GM12878 (cell line): ENCODE measurements around the gene ISG20L2. TPM values are rescaled to one million over a fixed set of nuclear protein-coding genes. Genes with fewer than 3 reads are reported as not detected.
A peak's percentile ranks its signal among the peaks of the same experiment; 100 is the strongest.

Experiments
- ATF3 ChIP-seq: IDR thresholded peaks from 2 replicates; pipeline ENCODE4 v1.6.1; 2011; ENCODE audit warnings: low read depth, mild to moderate bottlenecking, low read length, moderate library complexity, borderline replicate concordance; ENCODE audit errors: extremely low read depth
- CREM ChIP-seq: IDR thresholded peaks from 2 replicates; pipeline ENCODE4 v1.6.1; 2014; ENCODE audit warnings: antibody characterized with exemption, low read depth
- ETV6 ChIP-seq, 2 experiments: fragments of 450-650 bp in 1 of 2; IDR thresholded peaks in 1 of 2; conservative IDR thresholded peaks in 1 of 2; 2 replicates each; pipeline ENCODE4 v1.6.1; 2014; ENCODE audit warnings: antibody characterized with exemption in 1 of 2, borderline replicate concordance in 1 of 2, low read depth in 1 of 2, mild to moderate bottlenecking in 1 of 2, moderate library complexity in 1 of 2
- HCFC1 ChIP-seq: fragments of 150-350 bp; IDR thresholded peaks from 2 replicates; pipeline ENCODE4 v1.6.1; 2014; ENCODE audit warnings: low read length
- LARP7 ChIP-seq: fragments of 450-650 bp; IDR thresholded peaks from 2 replicates; pipeline ENCODE4 v1.6.1; 2017; ENCODE audit warnings: mild to moderate bottlenecking
- MTA2 ChIP-seq: fragments of 450-650 bp; IDR thresholded peaks from 2 replicates; pipeline ENCODE4 v1.6.1; 2016; ENCODE audit warnings: low read depth, mild to moderate bottlenecking, moderate library complexity
- MYC ChIP-seq: IDR thresholded peaks from 2 replicates; pipeline ENCODE4 v1.6.1; 2011; ENCODE audit warnings: mild to moderate bottlenecking, low read length, moderate library complexity, inconsistent platforms; ENCODE audit not compliant: insufficient read depth, insufficient replicate concordance, insufficient read length, severe bottlenecking
- NFIC ChIP-seq: IDR thresholded peaks from 2 replicates; pipeline ENCODE4 v1.6.1; 2012; ENCODE audit warnings: low read depth, mild to moderate bottlenecking, inconsistent platforms, low read length, moderate library complexity
- NFYA ChIP-seq: IDR thresholded peaks from 2 replicates; pipeline ENCODE4 v1.6.1; 2011; ENCODE audit warnings: low read depth, mild to moderate bottlenecking, low read length, improper control_type of control experiment, borderline replicate concordance
- RAD21 ChIP-seq: IDR thresholded peaks from 2 replicates; pipeline ENCODE4 v1.6.1; 2011; ENCODE audit warnings: mild to moderate bottlenecking, low read depth, low read length, moderate library complexity; ENCODE audit not compliant: insufficient read depth
- RB1 ChIP-seq: fragments of 450-650 bp; formaldehyde crosslinking; IDR thresholded peaks from 2 replicates; pipeline ENCODE4 v1.6.1; 2017; ENCODE audit warnings: mild to moderate bottlenecking, borderline replicate concordance
- SIX5 ChIP-seq: IDR thresholded peaks from 2 replicates; pipeline ENCODE4 v1.6.1; 2011; ENCODE audit warnings: mild to moderate bottlenecking, low read depth, low read length, moderate library complexity; ENCODE audit not compliant: severe bottlenecking
- SMARCA5 ChIP-seq: fragments of 450-650 bp; IDR thresholded peaks from 2 replicates; pipeline ENCODE4 v1.6.1; 2017; ENCODE audit warnings: mild to moderate bottlenecking
- SMC3 ChIP-seq: IDR thresholded peaks from 2 replicates; pipeline ENCODE4 v1.6.1; 2011; ENCODE audit warnings: low read length, improper control_type of control experiment, borderline replicate concordance
- SREBF1 ChIP-seq: IDR thresholded peaks from 2 replicates; pipeline ENCODE4 v1.6.1; 2012; ENCODE audit warnings: mild to moderate bottlenecking, low read length
- SREBF2 ChIP-seq: IDR thresholded peaks from 2 replicates; pipeline ENCODE4 v1.6.1; 2012; ENCODE audit warnings: mild to moderate bottlenecking, low read length
- YY1 ChIP-seq: IDR thresholded peaks from 2 replicates; pipeline ENCODE4 v1.6.1; 2011; ENCODE audit warnings: low read depth, mild to moderate bottlenecking, low read length
- ZNF24 ChIP-seq: fragments of 450-650 bp; IDR thresholded peaks from 2 replicates; pipeline ENCODE4 v1.6.1; 2017; ENCODE audit warnings: antibody characterized with exemption, mild to moderate bottlenecking
- ZNF274 ChIP-seq: IDR thresholded peaks from one replicate; pipeline ENCODE4 v1.8.0; 2011; ENCODE audit not compliant: insufficient read length, insufficient read depth
- polyA plus RNA-seq, 11 experiments: library from polyadenylated mRNA; depleted of rRNA in 4 of 11; unstranded in 6 of 11; stranded (reverse) in 5 of 11; fragments of >200 nt; fragmentation: Nextera tagmentation in 4 of 11; fragmentation: Illumina TruSeq in 1 of 11; extraction: Ambion mirVana in 4 of 11; extraction: Trizol in 1 of 11; gene quantifications; 1 replicate in 1 of 11; 2 replicates in 10 of 11; pipeline versions ENCODE4 v1.2.1 to v1.2.3, GENCODE V29; 2011 to 2016; ENCODE audit warnings: inconsistent platforms in 2 of 11, missing spikeins in 2 of 11, low read depth in 1 of 11
- total RNA-seq, 4 experiments: library from RNA; depleted of rRNA in 3 of 4; stranded (reverse); fragments of >200 nt in 3 of 4; fragmentation: Illumina TruSeq in 1 of 4; extraction: Trizol in 1 of 4; gene quantifications; 2 replicates each; pipeline versions ENCODE4 v1.2.1 to v1.2.3, GENCODE V29; 2013 to 2021
- TF ChIP-seq, protein P1 (sequence below): fragments of 450-650 bp; IDR thresholded peaks from 2 replicates; pipeline ENCODE4 v1.6.1; 2016; ENCODE audit warnings: mild to moderate bottlenecking, moderate library complexity, borderline replicate concordance
- TF ChIP-seq, protein P2 (sequence below): fragments of 450-650 bp; IDR thresholded peaks from 2 replicates; pipeline ENCODE4 v1.6.1; 2018; ENCODE audit warnings: mild to moderate bottlenecking, low read depth, moderate library complexity; ENCODE audit not compliant: partially characterized antibody
- TF ChIP-seq, protein P3 (sequence below): IDR thresholded peaks from 2 replicates; pipeline ENCODE4 v1.6.1; 2012; ENCODE audit warnings: low read depth, low read length, improper control_type of control experiment

ISG20L2 gene
- total and polyA plus RNA-seq, 10 of the 15 experiments (the other 5 are each of a cell fraction or from before 2014, with no cell fraction given): 16.4 to 111 (median 48.0) TPM

DNA sequence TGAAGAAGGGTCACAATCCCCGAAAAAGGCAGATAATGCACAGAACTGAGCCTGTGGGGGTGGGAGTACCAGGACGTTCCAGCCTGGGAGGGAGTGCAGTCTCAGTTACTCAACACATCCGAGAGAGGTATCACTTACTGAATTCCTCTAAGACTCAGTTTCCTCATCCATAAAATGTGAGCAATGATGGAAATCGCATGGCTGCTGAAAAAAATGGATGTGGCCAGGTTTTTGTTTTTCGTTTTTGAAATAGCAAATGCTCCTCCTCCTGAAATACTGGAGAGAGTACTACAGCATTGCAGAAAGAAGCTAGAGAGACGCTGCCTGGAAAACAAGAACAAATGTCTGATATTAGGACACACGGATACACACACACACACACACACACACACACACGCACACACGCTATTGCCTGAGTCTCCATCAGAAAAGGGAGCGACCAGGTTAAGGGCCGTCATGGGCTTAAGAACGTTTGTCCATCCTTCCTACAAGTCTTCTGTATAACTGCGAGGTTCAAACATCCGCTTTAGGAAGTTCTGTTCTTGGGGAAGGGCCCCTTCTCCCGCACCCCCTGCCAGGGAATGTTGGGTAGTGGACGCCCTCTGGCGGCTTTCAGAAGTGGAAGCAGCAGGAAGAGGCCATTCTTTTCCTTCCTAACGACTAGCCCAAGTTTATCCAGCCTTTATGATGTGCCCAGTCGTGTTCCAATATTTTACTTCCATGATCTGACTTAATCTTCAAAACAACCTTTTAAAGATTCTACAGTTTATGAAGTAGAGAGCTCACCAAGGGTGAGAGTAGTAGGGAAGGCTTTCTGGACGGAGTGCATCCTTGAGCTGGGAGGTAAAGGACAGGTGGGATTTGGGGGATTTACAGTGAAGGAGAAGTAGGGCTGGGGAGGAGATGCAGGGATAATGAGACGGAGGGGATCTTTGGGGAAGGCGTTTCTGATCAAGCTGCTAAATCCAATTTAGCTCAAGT, 50.7 kb downstream of the ISG20L2 start (continued):
- TF ChIP-seq, protein P1, sequence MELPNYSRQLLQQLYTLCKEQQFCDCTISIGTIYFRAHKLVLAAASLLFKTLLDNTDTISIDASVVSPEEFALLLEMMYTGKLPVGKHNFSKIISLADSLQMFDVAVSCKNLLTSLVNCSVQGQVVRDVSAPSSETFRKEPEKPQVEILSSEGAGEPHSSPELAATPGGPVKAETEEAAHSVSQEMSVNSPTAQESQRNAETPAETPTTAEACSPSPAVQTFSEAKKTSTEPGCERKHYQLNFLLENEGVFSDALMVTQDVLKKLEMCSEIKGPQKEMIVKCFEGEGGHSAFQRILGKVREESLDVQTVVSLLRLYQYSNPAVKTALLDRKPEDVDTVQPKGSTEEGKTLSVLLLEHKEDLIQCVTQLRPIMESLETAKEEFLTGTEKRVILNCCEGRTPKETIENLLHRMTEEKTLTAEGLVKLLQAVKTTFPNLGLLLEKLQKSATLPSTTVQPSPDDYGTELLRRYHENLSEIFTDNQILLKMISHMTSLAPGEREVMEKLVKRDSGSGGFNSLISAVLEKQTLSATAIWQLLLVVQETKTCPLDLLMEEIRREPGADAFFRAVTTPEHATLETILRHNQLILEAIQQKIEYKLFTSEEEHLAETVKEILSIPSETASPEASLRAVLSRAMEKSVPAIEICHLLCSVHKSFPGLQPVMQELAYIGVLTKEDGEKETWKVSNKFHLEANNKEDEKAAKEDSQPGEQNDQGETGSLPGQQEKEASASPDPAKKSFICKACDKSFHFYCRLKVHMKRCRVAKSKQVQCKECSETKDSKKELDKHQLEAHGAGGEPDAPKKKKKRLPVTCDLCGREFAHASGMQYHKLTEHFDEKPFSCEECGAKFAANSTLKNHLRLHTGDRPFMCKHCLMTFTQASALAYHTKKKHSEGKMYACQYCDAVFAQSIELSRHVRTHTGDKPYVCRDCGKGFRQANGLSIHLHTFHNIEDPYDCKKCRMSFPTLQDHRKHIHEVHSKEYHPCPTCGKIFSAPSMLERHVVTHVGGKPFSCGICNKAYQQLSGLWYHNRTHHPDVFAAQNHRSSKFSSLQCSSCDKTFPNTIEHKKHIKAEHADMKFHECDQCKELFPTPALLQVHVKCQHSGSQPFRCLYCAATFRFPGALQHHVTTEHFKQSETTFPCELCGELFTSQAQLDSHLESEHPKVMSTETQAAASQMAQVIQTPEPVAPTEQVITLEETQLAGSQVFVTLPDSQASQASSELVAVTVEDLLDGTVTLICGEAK: no peak
- TF ChIP-seq ZNF274: no peak
- TF ChIP-seq, protein P2, sequence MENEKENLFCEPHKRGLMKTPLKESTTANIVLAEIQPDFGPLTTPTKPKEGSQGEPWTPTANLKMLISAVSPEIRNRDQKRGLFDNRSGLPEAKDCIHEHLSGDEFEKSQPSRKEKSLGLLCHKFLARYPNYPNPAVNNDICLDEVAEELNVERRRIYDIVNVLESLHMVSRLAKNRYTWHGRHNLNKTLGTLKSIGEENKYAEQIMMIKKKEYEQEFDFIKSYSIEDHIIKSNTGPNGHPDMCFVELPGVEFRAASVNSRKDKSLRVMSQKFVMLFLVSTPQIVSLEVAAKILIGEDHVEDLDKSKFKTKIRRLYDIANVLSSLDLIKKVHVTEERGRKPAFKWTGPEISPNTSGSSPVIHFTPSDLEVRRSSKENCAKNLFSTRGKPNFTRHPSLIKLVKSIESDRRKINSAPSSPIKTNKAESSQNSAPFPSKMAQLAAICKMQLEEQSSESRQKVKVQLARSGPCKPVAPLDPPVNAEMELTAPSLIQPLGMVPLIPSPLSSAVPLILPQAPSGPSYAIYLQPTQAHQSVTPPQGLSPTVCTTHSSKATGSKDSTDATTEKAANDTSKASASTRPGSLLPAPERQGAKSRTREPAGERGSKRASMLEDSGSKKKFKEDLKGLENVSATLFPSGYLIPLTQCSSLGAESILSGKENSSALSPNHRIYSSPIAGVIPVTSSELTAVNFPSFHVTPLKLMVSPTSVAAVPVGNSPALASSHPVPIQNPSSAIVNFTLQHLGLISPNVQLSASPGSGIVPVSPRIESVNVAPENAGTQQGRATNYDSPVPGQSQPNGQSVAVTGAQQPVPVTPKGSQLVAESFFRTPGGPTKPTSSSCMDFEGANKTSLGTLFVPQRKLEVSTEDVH: no peak
- no peak for TF ChIP-seq SMARCA5
- TF ChIP-seq RAD21: peak; percentile 96
- TF ChIP-seq SIX5: no peak
- no peak for TF ChIP-seq HCFC1
- TF ChIP-seq MTA2: no peak
- TF ChIP-seq ATF3: no peak
- no peak for TF ChIP-seq ZNF24
- TF ChIP-seq SMC3: peak; percentile 92
- TF ChIP-seq RB1: peak; percentile 39; the same call in 1 of the 2 replicates
- TF ChIP-seq SREBF2: no peak
- peak; percentile 84; the same call in 1 of the 2 replicates for TF ChIP-seq YY1
- no peak for TF ChIP-seq MYC
- TF ChIP-seq, protein P3, sequence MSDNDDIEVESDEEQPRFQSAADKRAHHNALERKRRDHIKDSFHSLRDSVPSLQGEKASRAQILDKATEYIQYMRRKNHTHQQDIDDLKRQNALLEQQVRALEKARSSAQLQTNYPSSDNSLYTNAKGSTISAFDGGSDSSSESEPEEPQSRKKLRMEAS: no peak
- TF ChIP-seq LARP7: peak; percentile 29; the same call in 1 of the 2 replicates
- TF ChIP-seq NFYA: no peak
- TF ChIP-seq NFIC: no peak
- no peak for TF ChIP-seq SREBF1
- no peak for TF ChIP-seq ETV6 (conservative IDR thresholded peaks at IDR 0.05 in 1 of 2, IDR thresholded peaks at IDR 0.05 in 1 of 2; ENCODE audit: borderline replicate concordance in 1 of 2, low read depth in 1 of 2)
- no peak for TF ChIP-seq CREM
